Lung (tissue), 12 donors: ENCODE measurements around the gene C1D. TPM values are rescaled to one million over a fixed set of nuclear protein-coding genes. Genes with fewer than 3 reads are reported as not detected.

Experiments used
- ATAC-seq: fragments of 200-7000 bp; cut with Tn5 transposase; one replicate; pipeline ENCODE4 v1.9.1; 2020; ENCODE audit warnings: moderate number of reproducible peaks; ENCODE audit not compliant: insufficient read depth, low FRiP score
- DNase-seq, 3 donors: peaks; one replicate each; pipeline ENCODE4 v3.0.0-alpha.2; 2013 to 2017
- H3K27ac ChIP-seq, 2 donors: one replicate each; pipeline ENCODE4 v1.5.1; 2013; ENCODE audit warnings: mild to moderate bottlenecking in 2 of 2, moderate library complexity in 2 of 2, control low read depth in 1 of 2, inconsistent platforms in 1 of 2, low read depth in 1 of 2, low read length in 1 of 2
- H3K27me3 ChIP-seq, 3 donors: one replicate each; pipeline ENCODE4 v1.5.1; 2013; ENCODE audit warnings: low read length in 2 of 3; ENCODE audit not compliant: control insufficient read depth in 3 of 3, insufficient read depth in 3 of 3
- H3K36me3 ChIP-seq, 4 donors: one replicate each; pipeline ENCODE4 v1.5.1; 2013; ENCODE audit warnings: low read length in 4 of 4, mild to moderate bottlenecking in 1 of 4, moderate library complexity in 1 of 4; ENCODE audit not compliant: control insufficient read depth in 4 of 4, insufficient read depth in 4 of 4
- H3K4me1 ChIP-seq, 5 donors: one replicate each; pipeline ENCODE4 v1.5.1; 2013; ENCODE audit warnings: low read length in 5 of 5, mild to moderate bottlenecking in 2 of 5, moderate library complexity in 1 of 5; ENCODE audit not compliant: control insufficient read depth in 5 of 5, insufficient read depth in 5 of 5
- H3K4me3 ChIP-seq: one replicate; pipeline ENCODE4 v1.5.1; 2013; ENCODE audit warnings: mild to moderate bottlenecking, control low read depth, moderate library complexity
- H3K9ac ChIP-seq, 2 donors: one replicate each; pipeline ENCODE4 v1.5.1; 2013; ENCODE audit warnings: low read length in 2 of 2, control low read depth in 1 of 2; ENCODE audit not compliant: insufficient read depth in 1 of 2
- H3K9me3 ChIP-seq, 4 donors: one replicate each; pipeline ENCODE4 v1.5.1; 2013; ENCODE audit warnings: low read length in 3 of 4, mild to moderate bottlenecking in 1 of 4, moderate library complexity in 1 of 4; ENCODE audit not compliant: control insufficient read depth in 4 of 4, insufficient read depth in 3 of 4
- WGBS, 2 donors: extraction: QIAGEN DNeasy Blood & Tissue Kit; methylation state at CpG; one replicate each; pipeline ENCODE4 v1.1.7; 2013; 5-methylcytosine and 5-hydroxymethylcytosine counted together
- polyA plus RNA-seq, 2 donors: library from polyadenylated mRNA; stranded (reverse); fragments of 200-250 nt; gene quantifications; one replicate each; pipeline ENCODE4 v1.2.1, GENCODE V29; 2013
- total RNA-seq, 2 donors: library from RNA; depleted of rRNA in 1 of 2; stranded (reverse); fragments of >200 nt in 1 of 2; gene quantifications; one replicate each; pipeline ENCODE4 v1.2.1, GENCODE V29; 2014 to 2021
- TF ChIP-seq, protein P1 (sequence below): IDR thresholded peaks from 2 replicates; pipeline ENCODE4 v1.5.1; 2012; ENCODE audit warnings: mild to moderate bottlenecking; ENCODE audit errors: control extremely low read depth, extremely low read depth
- donor health status: control.
- donor health status: control.
- donor health status: Bipolar disorder and iron deficiency.
- donor health status: healthy.
- donor health status: DM: yes; HTN: yes; CAD: no.

The C1D gene
- total and polyA plus RNA-seq, 4 donors, result 12.9 to 38.3 (median 26.1) TPM

DNA sequence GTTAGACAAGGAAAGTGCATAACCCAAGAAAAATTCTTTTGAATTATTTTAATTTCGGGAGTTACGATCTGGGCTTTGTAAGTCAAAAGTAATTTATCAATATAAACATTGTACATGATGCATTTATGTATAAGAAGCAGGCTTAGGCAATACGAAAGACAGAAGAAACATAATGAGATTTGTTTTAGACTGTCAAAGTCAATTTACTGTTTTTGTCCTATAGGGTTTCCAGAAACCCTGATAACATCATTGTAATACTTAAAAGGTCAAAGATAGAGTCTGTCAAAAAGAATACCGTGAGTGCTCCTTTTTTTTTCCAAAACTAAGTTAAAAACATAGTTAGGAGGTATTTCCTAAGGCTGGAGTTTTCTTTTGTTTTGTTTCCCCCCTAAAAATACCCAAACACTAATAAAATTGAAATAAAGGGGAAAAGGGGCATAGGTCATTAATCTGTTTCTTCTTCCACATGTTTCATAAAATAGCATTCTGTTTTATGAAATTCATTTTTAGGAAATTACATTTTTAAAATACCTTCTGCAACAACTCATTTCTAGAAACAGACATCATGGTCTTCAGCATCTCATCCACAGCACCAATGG, 16.1 kb downstream of the C1D start:
- Histone ChIP-seq H3K9ac (no peak overlapping the region), H3K27me3 (no peaks in the 10 kb centered on the region), H3K9me3 (no peaks in the 10 kb centered on the region), H3K4me1 (no peaks in the 10 kb centered on the region), H3K36me3 (peaks cover 2 to 10% (median 6%) of the 10 kb centered on the region in 4 donors), H3K27ac (no peak overlapping the region), H3K4me3 (no peak overlapping the region)
- 86 to 92% methylated on average over 4 of the region's 4 CpGs for WGBS, 2 donors
- no peak for ATAC-seq
- no peak for DNase-seq
- TF ChIP-seq, protein P1, sequence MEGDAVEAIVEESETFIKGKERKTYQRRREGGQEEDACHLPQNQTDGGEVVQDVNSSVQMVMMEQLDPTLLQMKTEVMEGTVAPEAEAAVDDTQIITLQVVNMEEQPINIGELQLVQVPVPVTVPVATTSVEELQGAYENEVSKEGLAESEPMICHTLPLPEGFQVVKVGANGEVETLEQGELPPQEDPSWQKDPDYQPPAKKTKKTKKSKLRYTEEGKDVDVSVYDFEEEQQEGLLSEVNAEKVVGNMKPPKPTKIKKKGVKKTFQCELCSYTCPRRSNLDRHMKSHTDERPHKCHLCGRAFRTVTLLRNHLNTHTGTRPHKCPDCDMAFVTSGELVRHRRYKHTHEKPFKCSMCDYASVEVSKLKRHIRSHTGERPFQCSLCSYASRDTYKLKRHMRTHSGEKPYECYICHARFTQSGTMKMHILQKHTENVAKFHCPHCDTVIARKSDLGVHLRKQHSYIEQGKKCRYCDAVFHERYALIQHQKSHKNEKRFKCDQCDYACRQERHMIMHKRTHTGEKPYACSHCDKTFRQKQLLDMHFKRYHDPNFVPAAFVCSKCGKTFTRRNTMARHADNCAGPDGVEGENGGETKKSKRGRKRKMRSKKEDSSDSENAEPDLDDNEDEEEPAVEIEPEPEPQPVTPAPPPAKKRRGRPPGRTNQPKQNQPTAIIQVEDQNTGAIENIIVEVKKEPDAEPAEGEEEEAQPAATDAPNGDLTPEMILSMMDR, result no peak

DNA sequence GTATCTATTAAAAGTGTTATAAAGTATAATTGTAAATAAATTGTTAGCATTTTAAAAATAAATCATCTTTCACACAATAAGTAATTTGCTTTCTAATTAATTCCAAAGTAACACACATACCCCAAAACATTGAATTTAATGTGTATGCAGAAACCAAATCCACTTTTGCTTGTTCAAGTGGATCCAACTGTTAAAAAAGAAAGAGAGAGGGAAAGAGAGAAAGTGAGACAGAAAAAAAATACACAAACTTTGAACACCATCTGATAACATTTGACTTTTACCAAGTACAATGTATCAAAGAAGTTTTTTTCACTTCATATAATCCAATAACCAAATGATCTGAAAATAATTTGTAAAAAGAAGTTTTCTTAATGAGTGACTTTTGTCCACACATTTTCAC, 16.6 kb downstream of the C1D start:
- H3K9me3 ChIP-seq, result no peaks in the 10 kb centered on the region
- no peak overlapping the region for H3K9ac ChIP-seq
- TF ChIP-seq, protein P1, result no peak
- no peak overlapping the region for H3K4me3 ChIP-seq
- ATAC-seq (no peak), DNase-seq (no peak)
- no peaks in the 10 kb centered on the region for H3K4me1 ChIP-seq
- H3K36me3 ChIP-seq, result peaks cover 2 to 10% (median 6%) of the 10 kb centered on the region in 4 donors
- H3K27me3 ChIP-seq, result no peaks in the 10 kb centered on the region
- H3K27ac ChIP-seq, result no peak overlapping the region

DNA sequence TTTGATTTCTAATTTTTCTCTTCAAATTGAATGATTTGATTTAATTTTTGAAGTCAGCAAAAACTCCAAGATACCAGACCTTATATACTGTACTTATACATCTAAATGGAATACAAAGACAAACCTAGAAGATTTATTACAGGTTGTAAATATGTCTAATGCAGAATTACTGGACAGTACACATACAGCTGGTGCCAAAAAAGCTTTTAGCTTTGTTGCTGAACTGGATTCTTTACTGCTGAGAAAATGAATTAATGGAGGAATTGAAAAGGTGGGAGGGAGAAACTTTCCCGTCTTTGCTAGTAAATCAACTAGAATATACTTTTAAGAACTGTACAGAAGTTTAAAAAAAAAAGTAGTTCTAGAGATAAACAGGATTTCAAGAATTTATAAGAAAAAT, 17.5 kb downstream of the C1D start:
- whole genome bisulfite sequencing, 2 donors, result 91 to 97% methylated on average over 1 of the region's 1 CpG
- TF ChIP-seq, protein P1, result no peak
- Histone ChIP-seq H3K4me1 (no peaks in the 10 kb centered on the region), H3K36me3 (peaks cover 2 to 10% (median 6%) of the 10 kb centered on the region in 4 donors), H3K4me3 (no peak overlapping the region), H3K27ac (no peak overlapping the region), H3K9me3 (no peaks in the 10 kb centered on the region), H3K9ac (no peak overlapping the region), H3K27me3 (no peaks in the 10 kb centered on the region)
- ATAC-seq (no peak), DNase-seq (no peak)

DNA sequence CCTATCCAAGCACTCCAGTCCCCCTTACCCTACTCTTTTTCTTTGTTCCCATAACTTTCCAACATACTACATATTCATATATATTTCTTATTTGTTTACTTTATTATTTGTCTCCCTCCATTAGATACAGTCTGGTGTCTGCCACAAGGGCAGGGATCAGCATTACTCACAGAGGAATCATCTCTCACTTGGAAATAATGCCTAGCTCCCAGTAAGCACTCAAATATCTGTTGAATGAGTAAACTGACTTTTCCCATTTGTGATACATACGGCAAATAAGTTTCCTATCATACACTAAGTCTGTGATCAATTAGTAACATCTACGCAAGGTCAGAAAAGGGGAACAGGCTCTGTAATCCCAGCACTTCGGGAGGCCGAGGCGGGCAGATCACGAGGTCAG, 18.7 kb downstream of the C1D start:
- Histone ChIP-seq H3K27me3 (no peaks in the 10 kb centered on the region), H3K4me3 (no peak overlapping the region), H3K4me1 (no peaks in the 10 kb centered on the region), H3K9ac (no peak overlapping the region), H3K27ac (no peak overlapping the region), H3K36me3 (peaks cover 2 to 10% (median 6%) of the 10 kb centered on the region in 4 donors), H3K9me3 (no peaks in the 10 kb centered on the region)
- DNase-seq (no peak), ATAC-seq (no peak)
- TF ChIP-seq, protein P1, result no peak
- WGBS, 2 donors, result 96 to 97% methylated on average over 6 of the region's 6 CpGs
